NCI-H187 (cell line): ENCODE measurements around the gene UHRF1.
"Not testable (repeated sequence)": the region's sequence is repeated elsewhere in the genome, so short reads cannot be mapped to it uniquely, and the experiment has no call there.

ENCODE experiments used
- DNase-seq, 2 experiments: peaks; one replicate each; lab custom pipeline; 2025; lab: John Stamatoyannopoulos, UW

The UHRF1 gene

DNA sequence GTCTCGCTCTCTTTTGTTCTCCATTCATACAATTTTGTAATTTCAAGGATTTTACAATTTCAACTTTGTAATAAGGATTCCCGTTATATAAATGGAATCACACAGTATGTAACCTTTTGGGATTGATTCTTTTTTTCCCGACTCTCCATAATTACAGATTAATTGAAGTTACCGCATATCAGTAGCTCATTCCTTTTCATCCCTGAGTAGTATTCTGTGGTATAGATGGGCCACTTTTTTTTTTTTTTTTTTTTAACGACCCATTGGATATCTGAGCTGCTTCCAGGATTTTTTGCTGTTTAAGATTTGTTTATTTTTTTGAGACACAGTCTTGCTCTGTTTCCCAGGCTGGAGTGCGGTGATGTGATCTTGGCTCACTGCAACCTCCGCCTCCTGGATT lies 27.8 kb downstream of the UHRF1 start:
- DNase-seq, result no peak

DNA sequence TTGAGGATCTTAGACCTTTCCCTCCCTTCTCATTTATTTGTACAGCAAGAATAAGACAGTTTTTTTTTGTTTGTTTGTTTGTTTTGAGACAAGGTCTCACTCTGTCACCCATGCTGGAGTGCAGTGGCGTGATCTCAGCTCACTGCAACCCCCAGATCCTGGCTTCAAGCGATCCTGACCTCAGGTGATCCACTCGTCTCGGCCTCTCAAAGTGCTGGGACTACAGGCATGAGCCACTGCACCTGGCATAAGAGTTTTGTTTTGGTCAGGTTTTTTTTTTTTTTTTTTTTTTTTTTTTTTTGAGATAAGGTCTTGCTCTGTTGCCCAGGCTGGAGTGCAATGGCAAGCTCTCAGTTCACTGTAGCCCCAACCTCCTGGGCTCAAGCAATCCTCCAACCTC lies 29.2 kb downstream of the UHRF1 start:
- DNase-seq, result not testable (repeated sequence)

DNA sequence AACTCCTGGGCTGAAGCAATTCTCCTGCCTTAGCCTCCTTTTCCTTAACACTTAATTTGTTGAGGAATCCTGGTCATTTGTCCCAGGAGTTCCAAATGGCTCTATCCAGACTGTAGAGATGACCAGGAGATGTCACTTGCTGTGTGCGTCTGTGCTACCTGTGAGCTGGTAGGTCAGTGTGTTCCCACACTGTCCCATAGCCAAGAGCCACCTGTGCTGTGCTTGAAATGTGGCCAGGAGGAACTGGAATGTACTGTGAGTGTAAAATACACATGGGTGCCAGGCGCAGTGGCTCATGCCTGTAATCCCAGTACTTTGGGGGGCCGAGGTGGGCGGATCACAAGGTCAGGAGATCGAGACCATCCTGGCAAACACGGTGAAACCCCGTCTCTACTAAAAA lies 30.2 kb downstream of the UHRF1 start:
- DNase-seq, result no peak

DNA sequence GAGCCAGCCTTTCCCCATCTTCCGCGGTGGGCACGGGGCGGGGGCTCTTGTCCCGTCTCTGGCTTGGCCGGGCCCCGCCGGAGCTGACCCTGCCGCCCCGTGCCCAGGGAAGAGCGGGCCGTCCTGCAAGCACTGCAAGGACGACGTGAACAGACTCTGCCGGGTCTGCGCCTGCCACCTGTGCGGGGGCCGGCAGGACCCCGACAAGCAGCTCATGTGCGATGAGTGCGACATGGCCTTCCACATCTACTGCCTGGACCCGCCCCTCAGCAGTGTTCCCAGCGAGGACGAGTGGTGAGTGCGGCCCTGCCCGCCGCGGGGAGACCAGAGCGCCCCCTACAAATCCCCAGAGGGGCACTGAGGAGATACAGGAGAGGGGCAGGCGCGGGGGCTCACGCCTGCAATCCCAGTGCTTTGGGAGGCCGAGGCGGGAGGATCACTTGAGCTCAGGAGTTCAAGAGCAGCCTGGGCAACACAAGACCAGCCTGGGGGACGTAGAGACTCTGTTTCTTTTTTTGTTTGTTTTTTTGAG lies 32.4 kb downstream of the UHRF1 start:
- not testable (repeated sequence) for DNase-seq

DNA sequence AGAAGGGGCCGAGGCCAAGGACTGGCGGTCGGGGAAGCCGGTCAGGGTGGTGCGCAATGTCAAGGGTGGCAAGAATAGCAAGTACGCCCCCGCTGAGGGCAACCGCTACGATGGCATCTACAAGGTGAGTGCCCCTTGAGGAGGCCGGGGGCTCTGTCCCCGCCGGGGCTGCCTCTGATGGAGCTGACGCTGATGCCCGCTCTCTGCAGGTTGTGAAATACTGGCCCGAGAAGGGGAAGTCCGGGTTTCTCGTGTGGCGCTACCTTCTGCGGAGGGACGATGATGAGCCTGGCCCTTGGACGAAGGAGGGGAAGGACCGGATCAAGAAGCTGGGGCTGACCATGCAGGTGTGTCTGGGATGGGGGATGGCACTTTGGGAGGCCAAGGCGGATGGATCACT lies 41.3 kb downstream of the UHRF1 start:
- not testable (repeated sequence) for DNase-seq

DNA sequence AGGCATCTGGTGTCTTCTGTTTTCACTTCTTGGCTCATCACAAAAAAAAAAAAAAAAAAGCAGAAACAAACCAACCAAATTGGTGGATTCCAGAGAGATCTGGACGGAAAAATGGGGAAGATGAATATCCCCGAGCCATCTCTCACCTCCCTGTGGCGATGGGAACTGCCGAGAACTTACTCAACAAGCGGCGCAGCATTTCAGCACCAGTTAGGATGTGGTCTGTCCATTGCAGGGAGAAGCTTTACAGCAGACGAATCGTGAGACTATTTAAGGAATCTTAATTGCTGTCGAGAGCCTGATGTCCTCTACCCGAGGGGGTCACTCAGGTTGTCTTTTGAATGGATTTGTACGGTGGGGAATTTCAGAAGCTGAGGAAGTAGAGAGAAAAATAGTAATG lies 42.4 kb downstream of the UHRF1 start:
- no peak for DNase-seq

DNA sequence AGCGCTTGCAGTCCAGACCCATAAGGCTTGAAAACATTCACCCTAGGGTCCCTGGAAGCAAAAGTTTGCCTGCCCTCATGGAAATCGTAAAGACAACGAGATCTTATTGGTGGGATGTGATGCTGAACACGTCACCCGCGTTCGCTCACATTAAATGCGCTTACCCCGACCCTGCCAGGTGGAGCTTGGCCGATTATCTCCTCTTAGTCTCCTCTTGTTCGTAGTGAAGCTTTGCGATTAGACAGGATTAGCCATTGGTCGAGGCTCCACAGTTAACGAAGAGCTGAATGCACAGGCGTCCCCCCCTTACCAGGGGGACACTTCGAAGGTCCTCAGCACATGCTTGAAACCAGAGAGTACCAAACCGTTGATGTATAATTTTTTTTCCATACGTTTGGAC lies 43.6 kb downstream of the UHRF1 start:
- no peak for DNase-seq

DNA sequence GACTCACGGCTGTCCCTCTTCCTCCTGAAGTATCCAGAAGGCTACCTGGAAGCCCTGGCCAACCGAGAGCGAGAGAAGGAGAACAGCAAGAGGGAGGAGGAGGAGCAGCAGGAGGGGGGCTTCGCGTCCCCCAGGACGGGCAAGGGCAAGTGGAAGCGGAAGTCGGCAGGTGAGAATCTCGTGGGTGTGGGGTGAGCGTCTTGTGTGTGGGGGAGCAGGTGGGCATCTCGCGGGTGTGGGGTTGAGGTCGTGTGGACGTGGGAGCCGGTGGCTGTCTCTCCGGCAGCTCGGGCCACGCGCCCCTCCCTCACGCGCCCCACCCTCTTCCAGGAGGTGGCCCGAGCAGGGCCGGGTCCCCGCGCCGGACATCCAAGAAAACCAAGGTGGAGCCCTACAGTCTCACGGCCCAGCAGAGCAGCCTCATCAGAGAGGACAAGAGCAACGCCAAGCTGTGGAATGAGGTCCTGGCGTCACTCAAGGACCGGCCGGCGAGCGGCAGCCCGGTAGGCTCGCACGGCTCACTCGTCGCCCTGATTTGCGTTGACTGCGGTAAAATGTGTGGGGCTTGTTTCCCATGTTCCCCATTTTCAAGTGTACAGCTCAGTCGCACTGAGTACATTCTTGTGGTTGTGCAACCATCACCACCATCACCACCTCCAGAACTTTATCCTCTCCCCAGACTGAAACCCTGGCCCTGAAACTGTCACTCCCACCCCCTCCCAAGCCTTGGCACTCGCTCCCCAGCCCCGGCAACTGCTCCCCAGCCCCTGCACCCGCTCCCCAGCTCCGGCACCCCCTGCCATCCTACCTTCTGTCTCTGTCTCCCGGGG lies 45.2 kb downstream of the UHRF1 start:
- not testable (repeated sequence) for DNase-seq

DNA sequence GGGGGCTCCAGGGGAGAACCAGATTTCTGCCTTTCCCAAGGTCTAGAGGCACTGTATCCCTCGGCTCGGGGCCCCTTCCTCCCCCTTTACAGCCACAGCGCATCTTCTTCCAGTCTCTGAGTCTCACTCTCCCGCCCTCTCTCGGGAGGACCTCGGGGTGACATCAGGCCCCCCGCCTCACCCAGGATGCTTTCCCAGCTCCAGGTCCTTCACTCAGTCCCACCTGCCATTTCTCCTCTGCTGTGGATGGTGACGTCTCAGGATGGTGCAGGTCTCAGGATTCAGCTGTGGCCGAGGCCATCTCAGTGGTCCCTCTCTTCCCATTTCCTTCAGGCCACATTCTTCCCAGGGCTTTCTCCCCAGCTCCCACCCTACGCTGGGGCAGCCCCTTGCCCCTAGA lies 46.0 kb downstream of the UHRF1 start:
- no peak for DNase-seq

DNA sequence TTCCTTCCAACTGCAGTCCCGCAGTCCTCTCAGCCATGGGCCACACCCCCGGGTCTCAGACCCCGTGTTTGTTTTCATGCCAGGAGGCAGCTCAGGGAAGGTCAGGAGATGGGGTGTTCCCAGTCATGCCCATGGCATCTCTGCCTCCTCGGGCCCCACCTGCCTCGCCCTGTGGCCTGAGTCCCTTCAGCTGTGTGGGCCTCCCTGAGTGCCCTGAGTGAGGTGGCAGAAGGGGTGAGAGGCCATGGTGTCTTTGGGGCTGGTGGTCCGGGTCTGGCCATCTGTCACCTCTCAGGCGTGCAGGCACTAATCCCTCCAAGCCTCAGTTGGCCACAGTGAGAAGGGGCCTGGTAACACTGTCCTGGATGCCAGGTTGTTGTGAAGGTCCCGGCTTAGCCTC lies 48.7 kb downstream of the UHRF1 start:
- no peak for DNase-seq

DNA sequence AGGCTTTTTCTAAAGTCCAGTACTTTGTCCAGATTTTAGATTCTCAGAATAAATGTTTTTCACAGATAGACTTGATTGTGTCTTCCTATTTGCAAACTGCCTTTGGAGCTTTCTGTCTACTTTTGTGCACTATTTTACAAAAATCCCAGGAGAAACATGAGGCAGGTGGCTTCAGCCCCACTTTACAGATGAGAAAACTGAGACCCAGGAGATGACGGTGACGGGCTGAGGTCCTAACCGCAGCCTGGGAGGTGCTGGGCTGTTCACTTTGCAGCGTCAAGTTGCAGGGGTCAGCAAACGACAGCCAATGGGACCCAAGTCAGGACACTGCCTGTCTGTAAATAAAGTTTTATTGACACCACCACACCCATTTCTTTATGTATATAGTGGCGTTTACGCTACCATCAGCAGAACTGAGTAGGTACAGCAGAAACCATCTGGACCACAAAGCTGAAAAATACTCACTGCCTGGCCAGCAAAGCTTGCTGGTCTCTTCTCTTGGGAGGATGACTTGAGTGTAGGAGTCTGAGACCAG lies 52.9 kb downstream of the UHRF1 start:
- no peak for DNase-seq

DNA sequence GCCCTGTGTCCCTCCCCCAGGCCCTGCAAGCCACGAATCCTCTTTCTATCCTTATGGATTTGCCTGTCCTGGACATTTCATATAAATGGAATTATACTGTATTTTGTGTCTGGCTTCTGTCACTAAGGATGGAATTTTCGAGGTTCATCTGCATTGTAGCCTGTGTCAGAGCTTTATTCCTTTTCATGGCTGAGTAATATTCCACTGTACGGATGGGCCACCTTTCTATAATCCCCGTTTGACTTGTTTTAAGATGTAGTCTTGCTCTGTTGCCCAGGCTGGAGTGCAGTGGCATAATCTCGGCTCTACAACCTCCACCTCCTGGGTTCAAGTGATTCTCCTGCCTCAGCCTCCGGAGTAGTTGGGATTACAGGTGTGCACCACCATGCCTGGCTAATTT lies 55.8 kb downstream of the UHRF1 start:
- DNase-seq, result no peak

DNA sequence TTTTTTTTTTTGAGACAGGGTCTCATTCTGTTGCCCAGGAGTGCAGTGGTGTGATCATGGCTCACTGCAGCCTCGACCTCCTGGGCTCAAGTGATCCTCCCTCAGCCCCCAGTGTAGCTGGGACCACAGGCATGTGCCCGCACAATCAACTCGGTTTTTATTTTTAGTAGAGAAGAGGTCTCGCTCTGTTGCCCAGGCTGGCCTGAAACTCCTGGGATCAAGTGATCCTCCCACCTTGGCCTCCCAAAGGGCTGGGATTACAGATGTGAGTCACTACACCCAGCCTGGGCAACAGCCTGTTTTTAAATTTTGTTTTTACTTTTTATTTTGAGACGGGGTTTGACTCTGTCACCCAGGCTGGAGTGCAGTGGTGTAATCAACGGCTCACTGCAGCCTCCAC lies 57.3 kb downstream of the UHRF1 start:
- no peak for DNase-seq

DNA sequence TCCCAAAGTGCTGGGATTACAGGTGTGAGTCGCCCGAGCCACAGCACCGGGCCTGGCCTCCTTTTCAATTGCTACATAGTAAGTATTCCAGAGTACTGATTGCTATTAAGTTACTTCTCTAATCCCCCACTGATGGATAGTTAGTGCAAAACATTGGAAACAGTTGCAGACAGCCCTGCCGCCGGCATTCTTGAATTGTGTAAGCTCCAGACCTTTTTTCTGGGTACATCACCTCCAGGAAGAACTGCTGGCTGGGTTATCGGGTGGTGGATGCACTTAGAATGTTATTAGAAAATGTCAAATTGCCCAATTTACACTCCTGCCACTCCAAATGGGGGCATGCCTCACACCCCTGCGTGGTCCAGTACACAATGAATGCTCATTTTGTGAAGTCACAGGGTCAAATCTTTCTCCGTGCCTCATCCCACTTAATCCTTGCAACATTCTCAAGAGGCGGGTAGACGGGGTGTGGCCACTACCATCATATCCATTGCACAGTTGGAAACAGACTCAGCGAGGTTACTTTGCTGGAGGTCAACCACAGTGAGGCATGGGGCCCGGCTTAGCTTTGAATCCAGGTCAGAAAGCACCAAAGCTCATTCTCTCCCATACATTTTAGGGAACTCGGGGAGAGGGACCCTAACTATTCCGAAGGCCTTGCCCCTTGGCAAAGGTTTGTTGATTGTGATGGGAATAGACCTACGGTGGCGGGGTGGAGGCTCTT lies 58.6 kb downstream of the UHRF1 start:
- DNase-seq, result peak in 1 of 2 experiments; percentile 39

DNA sequence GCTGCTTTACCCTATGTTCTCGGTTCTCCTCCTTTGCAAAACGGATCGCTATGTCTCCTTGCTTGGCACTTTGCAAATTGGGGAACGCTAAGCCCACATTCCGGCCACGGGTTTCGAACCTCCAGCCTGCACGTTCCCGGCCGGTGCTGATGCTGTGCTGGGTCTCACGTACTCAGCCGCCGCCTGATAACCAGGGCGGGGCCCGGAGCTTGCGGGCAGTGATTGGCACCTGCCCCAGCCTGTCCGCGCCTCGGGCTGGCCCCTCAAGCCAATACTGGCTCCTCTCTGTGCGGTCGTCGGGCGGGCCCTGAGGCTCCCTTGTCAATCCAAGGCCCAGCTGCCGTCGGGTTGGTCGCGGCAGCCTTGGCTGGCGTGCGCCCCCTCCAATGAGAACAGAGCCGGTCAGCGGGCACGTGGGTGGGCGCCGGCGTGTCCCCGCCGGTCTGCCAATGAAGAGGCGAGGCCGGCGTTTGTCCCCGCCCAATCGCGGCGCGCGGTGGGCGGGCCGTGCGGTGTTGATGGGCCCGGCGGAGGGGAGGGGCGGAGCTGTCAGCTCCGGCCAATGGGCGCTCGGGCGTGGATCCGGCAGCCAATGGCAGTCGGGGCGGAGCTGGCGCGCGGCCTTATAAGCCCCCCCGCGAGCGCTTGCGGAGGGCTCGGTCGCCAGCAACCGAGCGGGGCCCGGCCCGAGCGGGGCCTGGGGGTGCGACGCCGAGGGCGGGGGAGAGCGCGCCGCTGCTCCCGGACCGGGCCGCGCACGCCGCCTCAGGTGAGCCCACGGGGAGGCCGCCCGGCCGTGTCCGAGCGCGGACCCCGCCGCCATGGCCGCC lies 59.4 kb downstream of the UHRF1 start, which contains the start of gene KDM4B:
KDM4B (plus strand) TSS at position 652 of the 830 bp plus-strand sequence. CDS start 63,778 bp downstream, outside the sequence.
- DNase-seq, result peak; percentile 98 to 100

DNA sequence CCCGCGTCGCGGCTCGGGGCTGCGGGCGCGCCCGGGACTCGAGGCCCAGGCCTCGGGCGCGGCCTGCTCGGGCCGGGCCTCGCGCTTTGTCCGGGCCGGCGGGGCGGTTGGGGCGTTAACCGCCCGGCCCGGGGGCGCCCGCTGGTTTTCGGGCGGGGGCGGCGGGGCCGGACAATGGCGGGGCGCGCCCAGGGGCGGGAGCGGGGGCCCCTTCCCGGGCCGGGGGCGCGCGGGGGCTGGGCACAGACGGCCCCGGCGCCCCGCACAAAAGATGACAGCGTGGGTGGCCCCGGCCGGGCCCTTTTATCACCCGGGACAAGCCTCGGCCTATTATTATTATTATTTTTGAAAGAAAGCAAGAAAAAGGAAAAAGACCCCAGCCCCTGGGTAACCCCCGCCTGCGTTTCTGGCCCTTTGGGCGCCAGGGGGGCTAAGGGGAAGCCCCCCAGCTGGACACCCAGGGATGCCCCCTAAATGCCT lies 60.0 kb downstream of the UHRF1 start:
- DNase-seq, result no peak

DNA sequence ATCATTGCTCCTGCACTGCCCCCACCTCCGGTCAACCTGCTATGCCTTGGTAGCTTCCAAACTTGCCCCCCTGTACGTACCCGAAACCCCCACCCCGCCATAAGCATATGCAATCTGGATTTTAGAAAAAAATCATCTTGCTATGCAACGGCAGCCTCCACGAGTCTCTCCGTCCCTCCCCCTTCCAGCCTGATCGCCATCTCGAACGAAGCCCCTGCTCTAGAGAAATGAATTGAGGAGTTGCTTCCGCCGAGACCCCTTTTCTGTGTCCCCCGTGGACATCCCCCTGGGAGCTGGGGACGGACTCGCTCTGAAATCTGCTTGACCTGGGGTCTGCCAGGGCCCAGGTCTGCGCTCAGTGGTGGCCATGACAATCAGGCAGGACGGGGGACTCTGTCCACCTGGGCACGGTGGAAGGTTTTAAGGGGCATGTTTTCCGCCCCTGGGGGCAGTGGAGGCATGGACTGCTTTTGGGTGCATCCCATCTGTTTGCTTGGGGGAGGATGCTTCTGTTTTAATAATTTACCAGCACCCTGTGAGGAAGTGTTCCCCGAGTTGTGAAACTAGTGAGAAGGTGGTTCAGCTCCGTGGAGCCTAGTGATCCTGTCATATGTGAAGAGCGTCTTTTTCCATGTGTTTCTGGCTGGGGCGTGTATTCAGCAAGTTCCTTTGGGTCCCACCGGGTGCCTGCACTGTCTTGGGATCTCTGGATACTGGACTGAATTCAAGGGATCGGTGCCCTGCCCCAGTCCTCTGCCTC lies 60.7 kb downstream of the UHRF1 start:
- no peak for DNase-seq

DNA sequence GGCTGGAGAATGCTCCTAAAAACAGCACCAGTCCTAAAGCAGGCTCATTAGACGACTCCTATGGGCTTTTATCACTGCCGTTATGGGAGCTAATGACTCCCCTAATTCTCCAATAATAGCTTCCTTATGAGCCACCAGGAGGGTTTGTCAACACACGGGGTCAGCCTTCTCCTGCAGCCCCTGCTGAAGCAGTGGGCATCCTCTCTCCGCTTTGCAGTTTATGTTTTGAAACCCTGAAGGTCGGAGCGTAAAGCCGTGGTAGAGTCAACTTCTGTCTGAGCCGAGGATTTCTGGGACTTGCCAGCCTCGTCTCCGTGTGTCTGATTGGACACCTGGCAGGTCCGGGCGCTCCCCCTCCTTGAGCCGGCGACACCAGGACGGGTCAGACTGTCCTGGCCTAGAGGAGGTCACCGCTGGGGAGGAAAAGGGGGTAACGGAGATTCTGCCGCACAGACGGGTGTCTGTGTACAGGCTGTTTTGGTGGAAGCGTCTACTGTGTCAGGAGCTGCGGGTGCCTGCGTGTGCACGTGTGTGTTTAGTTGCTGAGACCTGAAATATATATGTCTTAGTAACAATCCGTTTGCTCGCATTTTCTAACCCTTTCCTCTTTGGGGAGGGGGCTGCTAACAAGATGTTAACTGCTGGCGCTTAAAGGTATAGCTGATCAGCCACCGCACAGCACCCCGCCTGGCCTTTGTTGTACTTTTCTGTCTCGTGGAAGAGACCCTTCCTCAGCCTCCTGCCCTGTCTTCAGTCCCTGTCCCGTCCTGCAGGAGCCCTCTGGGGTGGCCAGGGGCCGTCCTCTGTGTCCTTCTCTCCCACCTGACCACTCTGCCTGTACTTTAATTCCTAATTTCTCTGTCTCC lies 61.5 kb downstream of the UHRF1 start:
- no peak for DNase-seq

DNA sequence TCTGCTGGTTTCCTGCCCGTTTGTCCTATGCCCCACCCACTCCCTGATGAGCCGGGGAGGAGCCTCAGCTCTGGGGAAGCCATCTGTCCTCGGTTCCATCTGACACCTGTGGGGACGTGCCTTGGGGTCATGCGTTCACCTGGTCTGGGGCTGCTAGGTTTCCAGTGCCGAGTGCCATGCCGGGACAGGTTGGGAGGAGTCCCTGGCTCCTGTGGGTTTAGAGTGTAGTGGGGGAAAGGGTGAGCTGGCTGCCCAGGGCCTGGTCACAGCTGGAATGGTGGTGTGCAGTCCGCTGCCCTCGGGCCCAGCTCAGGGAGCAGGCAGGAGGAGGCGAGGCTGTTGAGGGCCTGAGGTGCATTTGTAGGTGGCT lies 62.1 kb downstream of the UHRF1 start:
- no peak for DNase-seq
